ENCODE results near the gene PSORS1C2.

PSORS1C2 gene

GRCh38 chr6:31135710-31136109 is 3.2 kb downstream of the PSORS1C2 start:
- DNase-seq: no peak

GRCh38 chr6:31132806-31133205 is 6.1 kb downstream of the PSORS1C2 start:
- DNase-seq: no peak

- DNase-seq: no peak
Observed at GRCh38 chr6:31131595-31131994, 7.3 kb downstream of the PSORS1C2 start.

GRCh38 chr6:31130751-31131150 is 8.1 kb downstream of the PSORS1C2 start:
- DNase-seq: no peak

- no peak for DNase-seq
Observed at GRCh38 chr6:31129130-31129529, 9.7 kb downstream of the PSORS1C2 start.

- DNase-seq: peak; percentile 19 to 40
Observed at GRCh38 chr6:31128093-31128676, 10.7 kb downstream of the PSORS1C2 start.

GRCh38 chr6:31126396-31127175 is 12.3 kb downstream of the PSORS1C2 start:
- no peak for DNase-seq

- no peak for DNase-seq
Observed at GRCh38 chr6:31125586-31126363, 13.1 kb downstream of the PSORS1C2 start.

- no peak for DNase-seq
Observed at GRCh38 chr6:31125162-31125561, 13.7 kb downstream of the PSORS1C2 start.

GRCh38 chr6:31122791-31123706 is 15.8 kb downstream of the PSORS1C2 start:
- no peak for DNase-seq

- DNase-seq: no peak
Observed at GRCh38 chr6:31121131-31121790, 17.6 kb downstream of the PSORS1C2 start.

- DNase-seq: no peak
Observed at GRCh38 chr6:31120151-31120915, 18.5 kb downstream of the PSORS1C2 start, which contains the start of gene CDSN. Gene CDSN, minus strand, starts transcription at chr6:31120446. Its CDS starts 27 bp downstream, at chr6:31120419.

GRCh38 chr6:31118178-31118577 is 20.7 kb downstream of the PSORS1C2 start:
- no peak for DNase-seq

- no peak for DNase-seq
Observed at GRCh38 chr6:31116661-31117385, 22.0 kb downstream of the PSORS1C2 start.

GRCh38 chr6:31115941-31116560 is 22.8 kb downstream of the PSORS1C2 start:
- no peak for DNase-seq

GRCh38 chr6:31114970-31115849 is 23.7 kb downstream of the PSORS1C2 start:
- peak in 1 of 2 experiments; percentile 6 for DNase-seq

GRCh38 chr6:31114541-31114878 is 24.4 kb downstream of the PSORS1C2 start, which contains the start of gene PSORS1C1:
Gene PSORS1C1, plus strand, starts transcription at chr6:31114800. Its CDS starts 14,833 bp downstream, at chr6:31129633.
- DNase-seq: no peak

- no peak for DNase-seq
Observed at GRCh38 chr6:31113861-31114540, 24.9 kb downstream of the PSORS1C2 start.

Measured in AML-193 (cell line).